Activated naive CD4-positive, alpha-beta T cell treated with anti-CD3 and anti-CD28 coated beads, Interleukin-2, amount 50 U/mL, for 72 hours (primary cell): Measurements from ENCODE around the gene SERPINH1. TPM values are rescaled to one million over a fixed set of nuclear protein-coding genes. Genes with fewer than 3 reads are reported as not detected.
"Not testable (repeated sequence)": the region's sequence is repeated elsewhere in the genome, so short reads cannot be mapped to it uniquely, and the experiment has no call there.

Source experiments
- ATAC-seq, 2 donors: fragments of 150-1000 bp; cut with Tn5 transposase; 2 replicates each; pipeline ENCODE4 v1.10.0; 2021; ENCODE audit warnings: mild to moderate bottlenecking in 2 of 2, moderate library complexity in 2 of 2
- DNase-seq, 2 donors: peaks; one replicate each; pipeline ENCODE4 v3.0.0; 2021 to 2022; ENCODE audit warnings: low spot score in 2 of 2
- H3K27ac Mint-ChIP-seq, 2 donors: one replicate each; pipeline ENCODE4 v1.8.0; 2022; ENCODE audit warnings: mild to moderate bottlenecking in 2 of 2, mixed read lengths in 2 of 2
- H3K36me3 Mint-ChIP-seq, 2 donors: one replicate each; pipeline ENCODE4 v1.8.0; 2022; ENCODE audit warnings: mixed read lengths in 2 of 2
- H3K9me3 Mint-ChIP-seq, 2 donors: one replicate each; pipeline ENCODE4 v1.8.0; 2022; ENCODE audit warnings: mixed read lengths in 2 of 2
- total RNA-seq, 2 donors: library from RNA; stranded (reverse); gene quantifications; one replicate each; pipeline ENCODE4 v1.2.3, GENCODE V29; 2022

Gene SERPINH1
- total RNA-seq, 2 donors from 2014 or later, result 8.2 to 24.5 TPM

DNA sequence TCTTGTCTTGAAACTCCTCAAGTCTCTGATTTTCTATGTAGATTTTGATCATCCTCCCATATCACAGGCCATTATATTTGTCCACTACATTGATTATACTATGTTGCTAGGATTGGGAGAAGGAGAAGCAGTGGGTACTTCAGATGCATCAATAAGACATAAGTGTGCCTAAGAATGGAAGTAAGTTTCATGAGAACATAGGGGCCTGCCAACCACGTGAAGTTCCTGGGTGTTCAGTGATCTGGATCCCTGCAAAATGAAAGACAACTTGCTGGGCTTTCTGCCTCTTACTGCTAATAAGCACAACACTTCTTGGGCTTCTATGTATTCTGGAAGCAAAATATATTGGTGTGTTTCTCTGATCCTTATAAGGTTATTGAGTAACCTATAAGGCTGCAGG, 17.8 kb downstream of the SERPINH1 start:
- H3K9me3 Mint-ChIP-seq, result no peaks in the 10 kb centered on the region
- ATAC-seq (no peak), DNase-seq (no peak)
- H3K36me3 Mint-ChIP-seq, result no peaks in the 10 kb centered on the region
- H3K27ac Mint-ChIP-seq, result no peak overlapping the region

DNA sequence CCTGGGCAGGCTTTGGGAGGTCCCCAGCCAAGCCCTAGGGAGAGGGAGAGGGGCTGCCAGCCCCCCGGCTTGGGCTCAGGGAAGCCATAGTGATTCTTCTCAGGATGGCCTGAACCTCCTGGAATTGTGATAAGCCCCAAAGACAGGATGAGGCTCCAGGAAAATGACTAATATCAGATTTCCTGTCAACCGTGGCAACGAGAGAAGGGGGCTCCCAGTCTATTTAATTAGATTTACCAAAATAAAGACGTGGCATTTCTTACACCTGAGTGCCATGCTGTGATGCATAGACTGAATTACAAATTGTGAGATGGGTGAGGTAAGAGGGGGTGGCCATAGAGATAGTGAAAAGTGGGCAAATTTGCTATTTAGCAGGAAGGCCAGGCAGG, 20.4 kb downstream of the SERPINH1 start:
- Mint-ChIP-seq H3K27ac (peak overlapping the region; percentile 4 to 70), H3K9me3 (no peaks in the 10 kb centered on the region), H3K36me3 (no peaks in the 10 kb centered on the region)
- DNase-seq, result no peak
- peak; percentile 17 to 44 for ATAC-seq

DNA sequence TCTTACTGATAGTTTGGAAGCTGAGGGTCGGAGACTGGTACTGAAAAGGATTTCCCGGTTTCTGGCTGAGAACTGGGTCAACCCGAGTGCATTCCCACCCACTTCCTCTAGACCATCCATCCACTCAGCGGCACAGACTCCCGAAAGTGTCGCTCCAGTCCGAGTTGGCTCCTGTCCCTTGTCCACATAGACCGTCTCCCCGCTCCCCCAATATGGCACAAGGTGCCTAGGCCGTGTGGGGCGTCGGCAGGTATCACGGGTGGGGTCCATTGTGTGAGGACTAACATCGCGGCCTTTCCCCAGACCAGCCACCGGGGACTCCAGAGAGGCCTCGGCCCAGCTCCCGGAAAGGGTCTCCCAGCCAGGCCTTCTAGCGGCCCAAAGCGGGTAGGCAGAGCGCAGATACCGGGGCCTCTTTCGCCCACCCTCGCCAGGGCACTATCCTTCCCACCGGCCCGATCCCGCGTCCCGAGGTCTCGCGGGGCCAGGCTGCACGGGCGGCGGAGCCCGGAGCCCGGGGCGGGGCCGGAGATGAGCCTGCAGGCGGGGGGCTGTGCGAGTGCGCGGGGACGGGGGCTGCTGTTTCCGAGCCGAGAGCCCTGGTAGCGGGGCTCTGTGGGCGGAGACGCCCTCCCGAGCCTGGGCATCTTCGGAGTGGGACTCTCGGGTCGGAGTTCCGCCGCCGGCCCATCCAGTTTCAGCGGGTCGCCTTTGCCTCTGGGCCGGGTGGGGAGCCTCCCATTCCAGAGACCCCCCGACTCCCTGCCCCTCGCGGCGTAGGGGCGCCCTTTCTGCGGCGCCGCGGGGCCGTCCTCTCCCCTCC, 21.1 kb downstream of the SERPINH1 start:
- H3K9me3 Mint-ChIP-seq, result no peaks in the 10 kb centered on the region
- ATAC-seq (peak; percentile 86 to 96), DNase-seq (peak in 1 of 2 donors; percentile 73)
- peak overlapping the region; percentile 4 to 70 for H3K27ac Mint-ChIP-seq
- H3K36me3 Mint-ChIP-seq, result no peaks in the 10 kb centered on the region

DNA sequence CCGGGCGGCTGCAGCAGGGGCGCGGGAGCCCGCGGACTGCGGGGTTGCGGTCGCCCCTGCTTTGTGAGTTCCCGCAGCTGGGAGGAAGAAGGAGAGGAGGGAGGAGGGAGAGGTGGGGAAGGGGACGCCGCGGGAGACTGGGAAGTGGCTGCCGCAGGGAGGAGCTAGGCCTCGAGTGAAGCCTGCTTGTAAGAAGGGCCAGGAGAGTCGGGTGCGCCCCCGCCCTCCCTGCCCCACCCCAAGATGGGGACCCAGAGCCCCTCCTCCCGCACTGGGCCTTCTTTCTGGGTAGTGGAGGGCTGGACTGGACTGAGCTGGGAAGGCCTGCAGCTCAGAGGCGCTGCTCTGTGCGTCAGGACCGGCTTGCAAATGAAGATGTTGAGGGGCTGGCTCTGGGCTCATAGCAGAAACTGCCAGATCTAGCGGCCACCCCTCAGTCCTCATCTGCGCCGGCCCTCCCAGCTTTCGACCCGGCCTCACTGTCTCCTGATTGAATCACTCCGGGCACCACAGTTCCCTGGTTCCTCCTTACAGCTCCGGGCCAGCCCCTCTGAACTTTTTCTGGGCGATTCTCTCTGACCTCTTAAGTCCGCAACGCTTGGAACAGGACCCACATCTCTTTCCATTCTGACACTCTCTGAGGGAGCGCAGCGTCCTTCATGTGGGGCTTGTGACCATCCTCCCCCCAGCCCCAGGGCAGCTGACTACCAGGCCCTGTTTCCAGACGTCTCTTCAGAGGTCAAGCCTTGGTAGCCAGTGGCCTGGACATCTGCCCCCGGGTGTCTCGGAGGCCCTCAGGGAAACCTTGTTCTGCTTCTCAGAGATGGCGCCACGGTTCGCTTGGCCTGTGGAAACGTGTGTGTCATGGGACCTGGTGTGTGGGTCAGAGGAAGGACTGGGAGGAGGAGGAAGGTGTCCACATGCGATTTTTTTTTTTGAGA, 21.9 kb downstream of the SERPINH1 start:
- no peaks in the 10 kb centered on the region for H3K9me3 Mint-ChIP-seq
- DNase-seq (no peak), ATAC-seq (peak; percentile 6 to 17)
- no peaks in the 10 kb centered on the region for H3K36me3 Mint-ChIP-seq
- H3K27ac Mint-ChIP-seq, result peak overlapping the region in 1 of 2 donors; percentile 79

DNA sequence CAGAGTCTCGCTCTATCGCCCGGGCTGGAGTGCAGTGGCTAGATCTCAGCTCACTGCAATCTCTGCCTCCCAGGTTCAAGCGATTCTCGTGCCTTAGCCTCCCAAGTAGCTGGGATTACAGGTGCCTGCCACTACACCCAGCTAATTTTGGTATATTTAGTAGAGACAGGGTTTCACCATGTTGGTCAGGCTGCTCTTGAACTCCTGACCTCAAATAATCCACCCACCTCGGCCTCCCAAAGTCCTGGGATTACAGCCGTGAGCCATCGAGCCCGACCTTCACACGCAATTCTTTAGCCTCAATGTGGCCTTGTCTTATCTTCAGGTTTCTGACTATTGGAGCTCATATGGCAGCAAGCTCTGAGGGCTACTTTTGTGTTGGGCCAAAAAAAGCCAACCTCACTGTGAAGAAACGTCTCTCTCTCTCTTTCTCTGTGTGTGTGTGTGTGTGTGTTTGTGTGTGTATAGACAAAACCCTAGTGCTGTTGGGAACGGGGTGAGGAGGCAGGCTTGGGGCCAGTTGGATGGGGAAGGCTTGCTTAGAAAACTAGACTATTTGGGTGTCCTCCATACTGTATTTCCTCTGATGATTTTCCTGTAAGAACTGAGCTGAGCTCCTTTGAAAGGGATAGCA, 22.7 kb downstream of the SERPINH1 start:
- ATAC-seq, DNase-seq, H3K9me3 Mint-ChIP-seq: not testable (repeated sequence)

DNA sequence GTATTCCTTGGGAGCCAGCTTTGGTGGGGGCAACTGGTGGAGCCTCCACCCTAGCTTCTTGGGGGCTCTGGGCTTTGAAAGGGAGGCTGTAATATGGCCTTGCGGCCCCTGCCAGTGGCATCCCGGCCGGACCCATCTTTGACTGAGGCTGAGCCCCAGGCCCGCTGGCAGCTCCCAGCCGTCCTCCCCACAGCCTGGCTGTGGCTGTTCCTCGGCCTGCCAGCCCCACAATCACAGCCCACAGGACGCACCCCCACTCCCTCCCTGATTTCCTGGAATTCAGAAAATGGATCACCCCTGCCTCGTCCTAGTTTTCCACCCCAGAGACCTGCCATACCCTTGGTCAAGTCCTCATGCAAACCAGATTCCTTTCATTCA, 23.2 kb downstream of the SERPINH1 start:
- no peaks in the 10 kb centered on the region for H3K9me3 Mint-ChIP-seq
- no peak overlapping the region for H3K27ac Mint-ChIP-seq
- ATAC-seq (no peak), DNase-seq (no peak)
- H3K36me3 Mint-ChIP-seq, result no peaks in the 10 kb centered on the region

More for the DNA sequence above, 22.7 kb downstream of the SERPINH1 start:
- H3K36me3 Mint-ChIP-seq, result not testable (repeated sequence)
- H3K27ac Mint-ChIP-seq, result peak overlapping the region in 1 of 2 donors; percentile 39

DNA sequence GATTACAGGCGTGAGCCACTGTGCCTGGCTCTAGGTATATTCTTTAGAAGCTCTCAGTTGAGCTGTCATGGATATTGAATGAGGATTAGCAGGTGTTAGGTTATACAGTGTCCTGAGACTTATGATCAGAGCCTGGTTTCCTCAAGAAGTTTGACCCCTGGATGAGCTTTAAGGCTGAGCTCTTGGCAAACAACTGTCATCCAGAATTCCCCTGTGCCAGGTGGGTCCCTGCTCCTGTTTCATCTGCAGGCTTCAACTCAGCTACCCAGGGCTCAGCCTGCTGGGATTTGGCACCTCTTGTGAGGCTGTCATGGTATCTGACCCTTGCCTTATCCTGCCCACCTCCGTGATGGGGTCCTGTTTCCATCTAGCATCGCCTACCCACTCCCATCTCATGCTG, 24.3 kb downstream of the SERPINH1 start:
- DNase-seq (no peak), ATAC-seq (no peak)
- Mint-ChIP-seq H3K27ac (no peak overlapping the region), H3K36me3 (no peaks in the 10 kb centered on the region), H3K9me3 (no peaks in the 10 kb centered on the region)

DNA sequence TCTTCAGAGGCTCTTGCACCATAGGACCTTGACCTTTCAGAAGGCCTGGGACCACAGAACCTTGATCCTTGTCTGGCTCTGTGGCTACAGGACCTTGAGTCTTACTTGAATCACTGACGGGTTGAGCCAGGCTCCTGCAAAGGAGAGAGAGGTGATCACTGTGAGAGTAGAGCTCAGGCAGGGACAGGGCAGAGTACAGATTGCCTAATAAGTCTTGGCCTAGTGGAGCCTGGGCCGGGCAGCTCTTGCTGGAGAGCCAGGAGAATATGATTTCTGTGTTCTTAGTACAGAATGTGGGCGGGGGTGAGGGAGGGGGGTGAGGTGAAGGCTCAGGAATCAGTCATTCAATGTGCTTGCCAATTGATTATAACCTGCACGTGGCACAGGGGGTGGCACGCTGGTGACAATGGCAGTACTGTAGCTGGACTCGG, 26.0 kb downstream of the SERPINH1 start:
- Mint-ChIP-seq H3K27ac (no peak overlapping the region), H3K9me3 (no peaks in the 10 kb centered on the region), H3K36me3 (no peaks in the 10 kb centered on the region)
- ATAC-seq (no peak), DNase-seq (no peak)

DNA sequence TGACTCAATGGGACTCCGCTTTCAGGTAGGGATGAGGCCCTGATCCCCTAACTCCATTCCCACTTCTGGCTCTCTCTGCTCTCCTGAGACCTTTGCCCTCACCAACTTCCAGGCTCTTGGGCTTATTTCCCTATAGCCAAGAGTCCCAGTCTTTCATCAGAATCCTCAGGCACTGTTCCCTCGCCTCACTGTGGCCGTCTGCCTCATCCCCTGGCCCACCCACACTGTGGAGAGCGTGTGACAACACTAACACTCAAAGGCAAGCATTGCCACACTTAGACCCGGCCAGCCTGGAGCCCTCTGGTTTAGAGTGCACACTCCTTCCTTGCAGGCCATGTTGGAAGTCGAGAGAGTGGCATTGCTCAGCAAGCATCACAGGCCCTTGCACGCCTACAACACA, 27.0 kb downstream of the SERPINH1 start:
- ATAC-seq, result no peak
- no peaks in the 10 kb centered on the region for H3K9me3 Mint-ChIP-seq
- no peak for DNase-seq
- no peaks in the 10 kb centered on the region for H3K36me3 Mint-ChIP-seq
- H3K27ac Mint-ChIP-seq, result no peak overlapping the region

DNA sequence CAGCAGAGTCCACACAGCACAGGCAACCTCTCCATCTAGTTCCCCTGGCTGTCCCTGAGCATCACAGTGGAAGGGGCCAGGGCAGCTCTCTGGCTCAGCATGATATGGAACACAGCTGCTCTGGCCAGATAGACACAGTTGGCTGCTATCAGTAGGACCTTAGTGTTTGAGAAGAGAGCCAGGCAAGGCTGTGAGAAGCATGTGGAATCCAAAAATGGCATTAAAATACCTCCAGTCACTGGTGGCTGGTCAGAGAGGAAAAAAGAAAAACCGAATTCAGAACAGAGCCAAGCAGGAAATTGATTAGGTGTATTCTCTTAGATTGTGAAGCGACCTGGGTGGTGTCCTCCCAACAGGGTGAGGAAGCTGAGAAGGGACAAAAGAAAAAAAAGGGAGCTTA, 27.9 kb downstream of the SERPINH1 start:
- Mint-ChIP-seq H3K9me3 (no peaks in the 10 kb centered on the region), H3K27ac (no peak overlapping the region), H3K36me3 (no peaks in the 10 kb centered on the region)
- DNase-seq (no peak), ATAC-seq (no peak)

DNA sequence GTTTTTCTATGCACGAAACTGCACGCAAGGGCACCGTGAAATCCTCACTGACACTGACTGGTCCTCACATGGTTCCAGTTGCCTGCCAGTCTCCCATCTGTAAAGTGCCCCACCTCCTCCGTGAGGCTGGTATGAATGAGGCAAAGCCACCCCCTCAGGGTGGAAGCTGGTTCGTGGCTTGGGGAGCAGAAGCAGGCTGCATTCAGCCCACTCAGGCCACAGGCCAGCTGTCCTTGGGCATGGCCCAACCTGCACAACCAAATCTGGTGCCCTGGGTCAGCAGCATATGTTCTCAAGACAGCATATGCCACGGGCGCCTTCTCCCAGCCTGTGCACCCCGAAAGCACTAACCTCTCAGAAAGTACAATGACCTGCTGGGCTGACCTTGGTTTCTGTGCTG, 29.3 kb downstream of the SERPINH1 start:
- Mint-ChIP-seq H3K36me3 (no peaks in the 10 kb centered on the region), H3K9me3 (no peaks in the 10 kb centered on the region), H3K27ac (no peak overlapping the region)
- no peak for DNase-seq
- no peak for ATAC-seq

DNA sequence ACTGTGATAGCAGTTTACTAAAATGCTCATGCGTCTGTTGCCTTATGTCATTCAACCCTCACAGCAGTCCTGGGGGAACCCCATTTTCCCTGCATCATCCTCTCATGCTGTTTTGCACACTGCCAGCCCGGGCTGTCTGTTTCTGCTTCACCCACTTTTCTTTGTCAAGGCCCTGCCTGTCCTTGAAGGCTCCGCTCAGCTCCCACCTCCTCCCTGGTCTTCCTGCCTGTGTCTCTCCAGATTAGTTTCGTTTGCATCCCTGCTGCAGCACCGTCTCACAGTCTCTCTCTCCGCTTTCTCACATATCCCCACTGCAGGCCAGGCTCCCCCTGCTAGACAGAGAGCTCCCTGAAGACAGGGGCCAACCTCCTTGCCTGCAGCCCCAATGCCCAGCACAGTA, 29.9 kb downstream of the SERPINH1 start:
- ATAC-seq, result no peak
- no peak for DNase-seq
- Mint-ChIP-seq H3K9me3 (no peaks in the 10 kb centered on the region), H3K36me3 (no peaks in the 10 kb centered on the region), H3K27ac (peak overlapping the region in 1 of 2 donors; percentile 37)

DNA sequence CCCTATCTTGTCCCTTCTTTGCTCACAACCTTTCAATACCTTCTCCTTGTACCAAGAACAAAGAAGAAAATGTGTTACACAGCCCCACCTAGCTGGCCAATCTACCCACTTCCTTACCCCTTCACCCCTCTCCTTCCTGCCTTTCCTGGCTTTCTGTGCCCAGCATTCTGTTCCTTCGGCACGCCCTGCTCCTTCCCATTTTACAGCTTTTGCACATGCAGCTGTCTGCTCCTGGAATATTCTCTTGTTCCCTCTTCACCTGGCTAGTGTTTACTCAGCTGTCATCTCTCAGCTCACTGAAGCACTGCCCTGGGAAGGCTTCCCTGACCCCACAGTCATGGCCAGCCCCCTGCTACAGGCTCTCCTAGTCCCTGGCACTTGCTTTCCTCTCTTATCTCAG, 30.7 kb downstream of the SERPINH1 start:
- DNase-seq (no peak), ATAC-seq (no peak)
- no peaks in the 10 kb centered on the region for H3K36me3 Mint-ChIP-seq
- peak overlapping the region in 1 of 2 donors; percentile 37 for H3K27ac Mint-ChIP-seq
- H3K9me3 Mint-ChIP-seq, result no peaks in the 10 kb centered on the region

DNA sequence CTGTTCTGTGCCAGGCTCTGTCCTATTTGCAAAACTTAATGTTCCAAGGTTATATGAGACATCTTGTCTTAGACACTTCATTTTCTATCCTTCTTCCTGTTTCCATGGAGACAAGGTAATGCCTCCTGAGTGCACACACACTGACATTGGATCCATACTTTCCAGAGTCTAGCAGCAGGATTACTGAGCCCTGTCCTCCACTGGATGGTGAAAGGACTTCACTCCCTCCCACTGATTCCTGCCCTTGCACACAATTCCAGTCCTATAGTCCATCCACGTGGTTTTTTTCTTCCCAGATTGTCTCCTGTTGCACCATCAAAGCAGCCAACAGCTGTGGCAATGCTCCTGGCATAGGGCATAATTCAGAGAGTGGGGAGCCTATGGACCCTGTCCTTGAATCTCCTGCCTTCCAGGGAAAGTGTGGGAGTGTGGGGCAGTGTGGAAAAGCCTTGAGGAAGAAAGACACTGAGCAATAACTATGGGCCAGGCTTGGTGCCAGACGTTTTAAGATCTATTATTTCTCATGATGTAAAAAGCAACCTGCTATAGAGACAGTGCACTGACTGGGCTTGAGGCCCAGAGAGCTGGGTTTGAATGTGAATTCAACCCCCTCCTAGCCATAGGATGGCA, 31.3 kb downstream of the SERPINH1 start:
- Mint-ChIP-seq H3K36me3 (no peaks in the 10 kb centered on the region), H3K27ac (no peak overlapping the region), H3K9me3 (no peaks in the 10 kb centered on the region)
- ATAC-seq (no peak), DNase-seq (no peak)

DNA sequence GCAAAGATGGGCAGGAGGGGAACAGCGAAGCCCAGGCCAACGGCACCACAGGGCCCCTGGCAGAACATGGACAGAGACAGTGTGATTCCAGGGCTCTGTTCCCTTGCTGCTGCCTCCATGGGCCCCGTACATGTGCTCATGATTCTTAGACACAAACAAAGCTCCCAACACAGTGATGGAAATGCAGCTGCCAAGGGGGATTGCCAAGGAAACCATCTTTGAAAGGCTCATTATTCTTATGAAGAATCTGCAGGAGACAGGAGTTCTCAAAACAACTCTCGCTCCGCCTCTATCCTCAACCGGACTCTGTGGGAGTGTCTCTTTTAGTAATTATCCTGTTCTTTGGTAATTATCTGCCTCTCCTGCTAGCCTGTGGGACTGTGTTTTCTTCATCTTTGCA, 32.2 kb downstream of the SERPINH1 start:
- Mint-ChIP-seq H3K36me3 (no peaks in the 10 kb centered on the region), H3K9me3 (no peaks in the 10 kb centered on the region)

DNA sequence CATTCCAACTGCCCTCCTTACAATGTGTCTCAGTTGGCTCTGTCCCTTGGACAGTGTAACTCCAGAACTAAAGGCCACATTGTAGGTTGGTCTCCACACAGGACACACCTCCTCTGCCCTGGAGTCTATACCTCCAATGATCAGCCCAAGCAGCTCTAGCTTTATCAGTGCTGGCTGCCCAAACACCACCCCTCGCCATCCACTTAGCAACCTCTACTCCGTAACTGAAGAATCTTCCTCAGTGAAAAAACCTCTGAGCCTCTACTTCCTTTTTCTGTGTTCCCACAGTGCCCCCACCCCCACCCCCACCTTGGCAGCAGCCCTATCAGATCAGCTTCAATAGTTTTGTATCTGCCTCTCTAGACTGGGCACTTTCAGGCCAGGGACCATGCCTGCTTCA, 33.4 kb downstream of the SERPINH1 start:
- no peak for DNase-seq
- Mint-ChIP-seq H3K27ac (peak overlapping the region in 1 of 2 donors; percentile 72), H3K36me3 (no peaks in the 10 kb centered on the region), H3K9me3 (no peaks in the 10 kb centered on the region)
- ATAC-seq, result no peak

More for the DNA sequence above, 32.2 kb downstream of the SERPINH1 start:
- no peak for DNase-seq
- no peak for ATAC-seq
- no peak overlapping the region for H3K27ac Mint-ChIP-seq
